BJ (cell line): ENCODE results near the gene MINDY4B. TPM values are rescaled to one million over a fixed set of nuclear protein-coding genes. Genes with fewer than 3 reads are reported as not detected.
A peak's percentile ranks its signal among the peaks of the same experiment; 100 is the strongest.

Experiments
- CTCF ChIA-PET: fragments of 350-600 bp; formaldehyde crosslinking; extraction: SDS; loops from one replicate; lab custom pipeline; 2021; ENCODE audit warnings: antibody characterized with exemption, inconsistent platforms; lab: Yijun Ruan, JAX
- POLR2A ChIA-PET: fragments of 300-600 bp; sonication (Branson Sonifier 250); formaldehyde crosslinking; extraction: SDS; loops from one replicate; lab custom pipeline; 2021; ENCODE audit warnings: antibody characterized with exemption; lab: Charles Lee
- DNase-seq: peaks from one replicate; pipeline ENCODE4 v3.0.0-alpha.2; 2011; ENCODE audit warnings: low read depth
- H3K27me3 ChIP-seq: 2 replicates; pipeline ENCODE4 v1.6.0; 2011; ENCODE audit warnings: low read length; ENCODE audit not compliant: control insufficient read depth, insufficient read depth
- H3K36me3 ChIP-seq: 2 replicates; pipeline ENCODE4 v1.5.1; 2011; ENCODE audit warnings: low read length; ENCODE audit not compliant: control insufficient read depth, insufficient read depth
- H3K4me3 ChIP-seq: 2 replicates; pipeline ENCODE4 v1.5.1; 2011; ENCODE audit warnings: low read depth, mild to moderate bottlenecking, control low read depth, low read length
- polyA plus RNA-seq: library from polyadenylated mRNA; depleted of rRNA; stranded (reverse); fragments of >200 nt; gene quantifications from 2 replicates; pipeline ENCODE4 v1.2.3, GENCODE V29; 2011
- TF ChIP-seq, protein P1 (sequence below): IDR thresholded peaks from 2 replicates; pipeline ENCODE4 v1.5.1; 2011; ENCODE audit warnings: low read depth, mild to moderate bottlenecking, control low read depth, inconsistent platforms, low read length, moderate library complexity; ENCODE audit not compliant: insufficient read depth

The MINDY4B gene
- polyA plus RNA-seq, 1 experiment = not detected

DNA sequence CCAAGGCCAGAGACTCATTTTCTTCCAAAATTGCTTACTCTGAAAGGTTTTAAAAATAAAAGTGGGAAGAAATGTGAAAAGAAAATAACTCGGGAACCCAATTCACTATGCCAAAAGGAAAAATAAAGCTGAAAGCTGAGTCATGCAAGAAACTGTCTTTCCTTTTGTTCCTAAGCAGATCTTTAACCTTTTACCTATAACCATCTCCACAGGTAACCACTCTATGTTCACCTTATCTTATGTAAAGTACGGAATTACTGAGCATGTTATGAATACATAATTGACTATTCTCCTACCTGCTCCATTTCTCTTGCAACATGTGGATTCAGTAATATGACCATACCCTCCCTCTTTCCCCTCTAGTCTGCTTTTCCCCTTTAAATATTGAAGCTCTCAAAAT, 62.0 kb downstream of the MINDY4B start:
- H3K4me3 ChIP-seq = no peak overlapping the region
- H3K36me3 ChIP-seq = no peaks in the 10 kb centered on the region
- ChIA-PET POLR2A (no interaction called here), CTCF (interaction anchor here (1.1 to 2.0 kb wide), 2 partner anchors 8 to 12 kb away, joined by 3 to 4 read pairs; no protein-coding TSS in a partner anchor)
- TF ChIP-seq, protein P1, sequence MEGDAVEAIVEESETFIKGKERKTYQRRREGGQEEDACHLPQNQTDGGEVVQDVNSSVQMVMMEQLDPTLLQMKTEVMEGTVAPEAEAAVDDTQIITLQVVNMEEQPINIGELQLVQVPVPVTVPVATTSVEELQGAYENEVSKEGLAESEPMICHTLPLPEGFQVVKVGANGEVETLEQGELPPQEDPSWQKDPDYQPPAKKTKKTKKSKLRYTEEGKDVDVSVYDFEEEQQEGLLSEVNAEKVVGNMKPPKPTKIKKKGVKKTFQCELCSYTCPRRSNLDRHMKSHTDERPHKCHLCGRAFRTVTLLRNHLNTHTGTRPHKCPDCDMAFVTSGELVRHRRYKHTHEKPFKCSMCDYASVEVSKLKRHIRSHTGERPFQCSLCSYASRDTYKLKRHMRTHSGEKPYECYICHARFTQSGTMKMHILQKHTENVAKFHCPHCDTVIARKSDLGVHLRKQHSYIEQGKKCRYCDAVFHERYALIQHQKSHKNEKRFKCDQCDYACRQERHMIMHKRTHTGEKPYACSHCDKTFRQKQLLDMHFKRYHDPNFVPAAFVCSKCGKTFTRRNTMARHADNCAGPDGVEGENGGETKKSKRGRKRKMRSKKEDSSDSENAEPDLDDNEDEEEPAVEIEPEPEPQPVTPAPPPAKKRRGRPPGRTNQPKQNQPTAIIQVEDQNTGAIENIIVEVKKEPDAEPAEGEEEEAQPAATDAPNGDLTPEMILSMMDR = no peak
- H3K27me3 ChIP-seq = peaks cover 2% of the 10 kb centered on the region
- no peak for DNase-seq

DNA sequence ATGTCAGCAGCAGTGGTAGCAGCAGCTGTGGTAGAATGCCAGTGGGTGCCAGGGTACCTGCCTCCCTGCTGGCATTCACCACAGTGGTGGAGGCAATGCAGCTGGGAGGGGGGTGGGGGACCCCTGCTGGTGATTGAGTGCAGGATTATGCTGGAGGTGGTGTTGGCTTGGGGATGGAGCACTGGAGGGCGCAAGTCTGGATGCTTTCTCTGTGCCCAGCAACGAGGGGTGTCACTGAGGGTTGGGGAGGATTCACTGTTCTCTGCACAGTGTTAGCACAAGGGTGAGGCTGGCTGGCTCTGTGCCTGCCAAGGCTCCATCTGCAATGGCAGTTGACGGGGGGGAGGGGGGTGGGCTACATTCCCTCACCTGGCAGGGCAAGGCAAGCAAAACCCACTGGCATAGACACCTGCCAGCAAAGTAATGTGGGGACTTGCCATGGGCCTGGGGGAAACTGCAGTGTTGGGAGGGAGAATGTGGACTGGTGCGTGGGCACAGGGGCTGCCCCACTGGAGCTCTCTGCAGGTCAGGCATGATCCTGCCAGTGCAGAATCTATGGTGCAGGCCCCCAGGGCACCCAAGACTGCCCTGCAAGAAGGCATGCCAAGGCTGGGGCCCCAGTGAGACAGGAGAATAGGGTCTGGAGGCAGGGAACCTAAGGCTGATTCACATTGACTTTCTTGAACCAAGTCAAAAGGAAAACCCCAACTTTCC, 64.3 kb downstream of the MINDY4B start:
- ChIA-PET POLR2A (no interaction called here), CTCF (interaction anchor here (0.6 kb wide), 1 partner anchor 120 kb away, joined by 3 read pairs; no protein-coding TSS in a partner anchor)
- TF ChIP-seq, protein P1 = no peak
- H3K27me3 ChIP-seq = peaks cover 2% of the 10 kb centered on the region; the same call in 1 of the 2 replicates
- no peak overlapping the region for H3K4me3 ChIP-seq
- no peak for DNase-seq
- H3K36me3 ChIP-seq = no peaks in the 10 kb centered on the region

DNA sequence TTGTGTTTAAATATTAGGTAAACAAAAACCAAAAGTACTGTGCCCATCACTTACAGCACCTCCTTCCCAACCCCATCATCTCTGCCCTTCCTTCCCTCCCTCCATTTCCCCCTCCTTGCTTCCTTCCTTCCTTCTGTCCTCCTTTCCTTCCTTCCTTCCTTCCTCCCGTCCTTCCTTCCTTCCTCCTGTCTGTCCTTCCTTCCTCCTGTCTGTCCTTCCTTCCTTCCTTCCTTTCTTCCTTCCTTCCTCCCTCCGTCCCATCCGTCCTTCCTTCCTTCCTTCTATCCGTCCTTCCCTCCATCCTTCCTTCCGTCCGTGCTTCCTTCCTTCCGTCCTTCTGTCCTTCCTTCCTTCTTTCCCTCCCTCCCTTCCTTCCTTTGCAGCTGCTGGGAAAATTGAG, 74.5 kb downstream of the MINDY4B start:
- ChIA-PET POLR2A (no interaction called here), CTCF (interaction anchor here (0.6 to 1.0 kb wide), 2 partner anchors 13 to 36 kb away, joined by 3 to 4 read pairs; no protein-coding TSS in a partner anchor)
- Histone ChIP-seq H3K4me3 (no peak overlapping the region), H3K27me3 (no peaks in the 10 kb centered on the region; the same call in 1 of the 2 replicates), H3K36me3 (no peaks in the 10 kb centered on the region)
- no peak for DNase-seq
- TF ChIP-seq, protein P1 = no peak

DNA sequence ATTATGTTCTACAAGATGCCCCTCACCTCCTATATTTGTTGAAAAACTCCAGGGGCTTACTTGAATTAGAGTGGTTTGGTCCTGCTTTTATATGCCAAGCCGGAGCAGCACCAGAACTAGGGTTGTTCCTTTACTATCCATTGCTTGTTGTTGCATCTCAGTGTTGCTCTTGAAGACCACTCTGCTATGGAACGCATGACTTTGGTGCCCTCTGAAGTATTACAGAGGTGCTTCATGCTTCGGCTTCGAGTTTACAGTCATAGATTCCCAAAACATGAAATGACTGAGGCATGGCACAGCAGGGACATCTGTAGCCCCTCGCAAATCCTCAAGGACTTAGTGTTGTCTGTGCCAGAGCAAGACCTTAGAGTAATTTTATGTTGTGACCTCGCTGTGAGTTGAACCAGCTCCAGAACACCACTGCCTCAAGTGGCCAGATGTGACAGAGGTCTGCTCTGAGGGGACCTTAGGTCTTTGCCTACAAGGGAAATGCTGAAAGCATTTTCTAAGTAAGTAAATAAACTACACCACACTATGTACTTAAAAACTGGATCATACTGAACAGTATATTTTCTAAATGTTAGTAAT, 75.1 kb downstream of the MINDY4B start:
- H3K4me3 ChIP-seq = no peak overlapping the region
- TF ChIP-seq, protein P1 = 0 out of 2 replicates have a peak, but pooled peaks have one; percentile 11
- no peaks in the 10 kb centered on the region; the same call in 1 of the 2 replicates for H3K27me3 ChIP-seq
- H3K36me3 ChIP-seq = no peaks in the 10 kb centered on the region
- no peak for DNase-seq
- CTCF ChIA-PET = interaction anchor here (0.6 to 2.1 kb wide), 2 partner anchors 36 to 39 kb away, joined by 4 to 5 read pairs; no protein-coding TSS in a partner anchor
- POLR2A ChIA-PET = no interaction called here

DNA sequence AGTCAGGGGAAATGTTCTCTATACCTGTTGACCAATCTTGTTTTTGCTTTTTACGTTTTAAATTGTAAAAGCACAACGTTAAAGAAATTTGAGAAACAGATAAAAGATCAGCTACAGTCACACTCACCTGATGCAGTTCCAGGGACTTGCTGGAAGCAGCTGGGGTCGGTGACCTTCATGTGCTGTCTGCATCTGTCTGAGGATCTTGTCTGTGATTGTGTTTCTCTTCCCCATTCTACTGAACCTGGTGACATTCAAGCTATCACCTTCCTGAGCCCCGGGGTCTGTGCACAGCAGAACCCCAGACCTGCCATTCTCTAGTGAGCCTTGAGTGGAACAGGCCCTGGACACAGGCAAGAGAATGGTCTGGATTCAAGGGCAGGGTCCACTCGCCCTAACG, 75.8 kb downstream of the MINDY4B start:
- Histone ChIP-seq H3K36me3 (no peaks in the 10 kb centered on the region), H3K27me3 (no peaks in the 10 kb centered on the region; the same call in 1 of the 2 replicates), H3K4me3 (no peak overlapping the region)
- POLR2A ChIA-PET = no interaction called here
- TF ChIP-seq, protein P1 = no peak
- CTCF ChIA-PET = interaction anchor here (2.1 kb wide), 1 partner anchor 38 kb away, joined by 5 read pairs; no protein-coding TSS in a partner anchor
- no peak for DNase-seq
